ENCODE data around the gene GMIP.

The GMIP gene

DNA sequence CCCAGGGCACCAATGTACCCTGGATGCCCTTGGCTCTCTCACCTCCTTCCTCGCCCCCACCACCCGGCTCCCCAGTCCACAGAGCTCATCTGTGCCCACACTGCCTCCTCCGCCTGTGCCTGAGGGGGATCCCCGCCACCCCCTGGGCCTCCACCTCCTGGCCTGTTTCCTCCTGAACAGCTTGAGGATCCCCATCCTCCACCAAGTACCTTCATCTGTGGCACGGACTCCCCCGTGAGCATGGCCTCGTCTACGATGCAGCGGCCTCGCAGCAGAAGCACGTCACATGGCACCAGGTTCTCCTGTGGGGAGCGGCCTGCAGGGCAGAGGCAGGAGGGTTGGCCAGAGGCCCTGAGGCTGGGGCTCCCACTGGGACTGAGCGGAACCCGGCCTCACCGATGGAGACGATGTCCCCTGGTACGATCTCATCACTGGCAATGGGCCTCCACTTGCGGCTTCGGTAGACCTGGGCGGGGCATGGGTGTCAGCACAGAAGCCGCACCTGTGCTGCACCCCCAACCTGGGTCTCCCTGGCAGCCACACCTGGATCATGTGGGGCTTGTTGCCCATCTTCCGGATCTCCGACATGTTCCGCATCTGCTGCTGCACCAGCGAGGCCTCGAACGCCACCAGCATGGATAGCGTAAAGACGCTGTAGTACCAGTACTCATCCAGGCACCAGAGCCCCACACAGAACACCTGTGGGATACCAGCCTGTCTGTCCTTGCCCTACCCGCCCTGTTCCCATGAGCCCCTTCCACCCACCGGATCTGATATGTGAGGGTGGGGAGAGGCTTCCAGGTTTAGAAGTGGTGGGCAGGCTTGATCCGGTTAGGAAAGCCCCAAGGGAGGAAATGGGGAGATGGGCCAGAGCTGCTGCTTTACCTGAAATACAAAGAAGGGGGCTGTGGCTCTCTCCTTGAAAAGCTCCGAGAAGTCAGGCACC lies 13.3 kb upstream of the GMIP start:
- FAIRE-seq = no peak

DNA sequence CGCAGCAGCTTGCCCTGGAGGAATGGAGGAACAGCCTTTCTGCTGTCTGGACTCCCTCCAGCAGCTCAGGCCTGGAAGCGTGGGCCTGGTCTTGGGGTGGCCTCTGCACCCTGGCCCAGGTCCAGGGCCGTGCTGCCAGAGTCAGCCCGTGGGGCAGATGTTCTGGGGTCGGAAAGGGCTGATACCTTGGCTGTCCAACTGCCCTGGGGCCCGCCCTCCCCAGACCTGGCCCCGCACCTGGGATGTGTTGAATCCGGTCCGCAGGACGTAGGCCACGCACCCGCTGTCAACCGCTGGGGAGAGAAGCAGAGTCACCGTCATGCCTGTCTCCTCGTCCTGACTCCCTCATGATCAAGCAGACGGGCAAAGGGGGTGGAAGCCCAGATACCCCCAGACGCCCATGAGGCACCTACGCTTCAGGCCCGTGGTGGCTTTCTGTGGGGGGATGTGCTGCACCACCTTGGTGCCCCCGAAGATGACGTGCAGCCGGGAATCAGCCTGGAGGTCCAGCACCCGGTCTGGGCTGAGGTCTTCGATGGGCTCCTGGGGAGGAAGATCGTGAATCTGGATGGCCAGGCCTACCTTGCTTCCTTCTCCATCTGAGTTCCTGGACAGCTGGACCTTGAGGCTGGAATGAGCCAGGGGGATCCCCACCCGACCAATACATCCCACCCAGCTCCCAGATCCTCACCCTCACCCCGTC lies 12.3 kb upstream of the GMIP start:
- FAIRE-seq = no peak

DNA sequence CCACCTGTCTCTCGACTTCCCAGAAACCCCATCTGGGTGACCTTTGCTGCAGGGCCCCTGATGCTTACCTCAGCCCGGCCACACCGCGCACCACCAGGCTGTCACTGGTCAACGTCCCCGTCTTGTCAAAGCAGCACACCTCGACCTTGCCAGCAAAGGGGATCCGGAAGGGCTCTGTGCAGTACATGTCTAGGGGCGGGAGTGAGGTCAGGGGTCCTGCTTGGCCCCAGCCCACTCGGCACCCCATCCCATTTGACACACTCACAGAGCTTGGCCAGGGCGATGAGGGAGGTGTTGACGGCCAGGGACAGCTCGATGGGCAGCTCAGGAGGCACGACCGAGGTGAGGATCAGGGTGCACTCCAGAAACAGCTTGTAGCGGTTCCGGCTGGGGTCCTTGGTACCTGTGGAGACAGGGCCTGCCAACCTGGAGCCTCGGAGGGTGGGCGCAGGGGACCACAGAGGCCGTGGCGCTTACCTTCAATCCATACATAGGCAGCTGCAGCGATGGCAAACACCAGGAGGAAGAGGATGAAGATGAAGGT lies 11.7 kb upstream of the GMIP start:
- no peak for FAIRE-seq

DNA sequence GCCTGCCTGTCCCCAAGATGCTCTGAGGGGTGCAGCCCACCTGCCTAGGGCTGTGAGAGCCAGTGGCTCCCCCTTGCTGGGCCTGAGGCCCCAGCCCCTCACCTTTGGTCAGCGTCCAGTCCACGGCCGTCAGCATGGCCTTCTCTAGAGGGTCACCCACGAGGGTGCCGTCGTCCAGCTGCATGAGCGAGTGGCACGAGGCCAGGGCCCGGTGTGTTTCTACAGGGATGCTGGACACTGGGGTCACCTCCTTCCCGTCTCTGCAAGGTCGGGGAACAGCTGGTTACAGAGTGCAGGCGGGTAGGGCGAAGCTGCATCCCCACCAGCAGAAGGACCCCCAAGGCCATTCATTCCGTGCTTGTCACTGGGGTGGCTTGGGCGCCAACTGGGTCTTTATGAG lies 11.0 kb upstream of the GMIP start:
- FAIRE-seq = no peak

DNA sequence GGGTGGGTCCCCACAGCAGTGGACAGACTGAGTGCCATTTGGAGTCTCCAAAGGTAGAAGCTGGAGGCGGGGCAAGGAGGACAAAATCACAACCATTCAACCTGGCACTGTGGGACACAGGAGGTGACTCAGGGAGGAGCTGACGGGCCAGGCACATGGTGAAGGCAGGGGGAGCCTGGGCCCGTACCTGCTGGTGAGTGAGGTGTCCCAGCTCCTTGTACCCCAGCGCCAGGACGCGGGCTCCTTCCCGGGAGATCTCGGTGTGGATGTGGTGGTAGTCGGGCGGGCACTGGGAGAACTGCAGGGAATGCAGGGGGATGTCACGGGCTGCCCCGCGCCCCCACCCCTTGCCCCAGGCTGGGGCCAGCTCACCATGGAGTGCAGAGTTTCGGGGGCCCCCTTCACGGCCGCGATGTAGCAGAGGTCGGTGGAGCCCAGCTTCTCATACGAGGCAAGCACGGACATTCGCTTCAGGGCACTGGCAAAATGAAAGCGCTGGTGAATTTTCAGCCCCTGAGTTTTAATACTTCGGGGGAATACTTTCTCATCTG lies 10.2 kb upstream of the GMIP start:
- no peak for FAIRE-seq

DNA sequence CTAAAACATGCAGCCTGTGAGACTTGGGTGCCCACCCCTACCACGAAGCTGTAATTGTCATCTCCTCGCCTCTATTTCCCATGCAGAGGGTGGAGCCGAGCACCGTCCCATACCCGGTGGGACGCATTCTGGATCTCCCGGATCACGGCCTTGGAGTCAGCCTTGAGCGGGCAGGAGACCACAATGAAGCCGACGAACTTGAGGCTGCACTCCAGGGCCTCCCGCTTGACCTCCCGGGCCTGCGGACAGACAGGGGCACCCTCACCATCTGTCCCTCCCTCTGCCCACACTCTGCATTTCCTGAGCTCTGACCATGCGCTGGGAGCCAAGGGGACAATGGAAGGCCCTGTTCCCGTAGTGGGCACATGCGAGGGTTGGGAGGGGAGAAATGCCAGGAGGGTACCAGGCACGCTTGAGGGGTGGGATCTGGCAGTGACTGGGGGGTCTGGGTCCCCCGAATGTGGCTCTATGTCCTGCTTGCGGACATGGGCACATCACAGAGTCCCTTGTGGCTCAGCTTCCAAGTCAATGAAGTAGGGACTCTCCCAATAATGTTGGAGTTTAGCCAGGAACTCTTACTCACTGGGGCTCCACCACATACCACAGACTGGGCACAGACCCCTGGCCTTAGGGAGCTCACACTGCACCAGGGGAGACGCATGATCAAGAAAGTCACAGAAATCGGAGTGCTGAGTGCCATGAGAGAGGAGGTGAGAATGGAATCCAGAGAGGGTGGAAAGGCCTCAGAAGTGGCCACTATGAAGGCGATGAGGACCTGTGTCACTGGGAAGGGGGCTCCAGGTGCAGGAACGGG lies 9.2 kb upstream of the GMIP start:
- no peak for FAIRE-seq

DNA sequence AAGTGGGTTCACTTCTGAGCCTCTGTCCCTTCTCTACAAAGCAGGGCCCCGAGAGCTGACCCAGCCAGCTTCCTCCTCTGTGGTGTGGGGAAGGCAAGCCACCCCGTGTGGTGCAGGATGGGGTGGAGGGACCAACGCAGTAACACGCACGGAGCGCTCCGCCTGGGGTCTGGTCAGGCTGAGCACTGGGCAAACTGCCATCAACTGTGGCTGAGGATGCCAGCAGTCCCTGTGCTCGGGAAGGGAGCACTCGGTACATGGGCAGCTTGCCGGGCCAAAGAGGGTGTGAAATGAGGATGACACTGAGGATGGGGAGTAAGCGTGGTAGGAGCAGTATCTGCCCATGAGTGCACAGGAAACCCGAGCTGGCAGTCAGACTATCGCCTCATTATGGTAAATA lies 7.6 kb upstream of the GMIP start:
- FAIRE-seq = no peak

DNA sequence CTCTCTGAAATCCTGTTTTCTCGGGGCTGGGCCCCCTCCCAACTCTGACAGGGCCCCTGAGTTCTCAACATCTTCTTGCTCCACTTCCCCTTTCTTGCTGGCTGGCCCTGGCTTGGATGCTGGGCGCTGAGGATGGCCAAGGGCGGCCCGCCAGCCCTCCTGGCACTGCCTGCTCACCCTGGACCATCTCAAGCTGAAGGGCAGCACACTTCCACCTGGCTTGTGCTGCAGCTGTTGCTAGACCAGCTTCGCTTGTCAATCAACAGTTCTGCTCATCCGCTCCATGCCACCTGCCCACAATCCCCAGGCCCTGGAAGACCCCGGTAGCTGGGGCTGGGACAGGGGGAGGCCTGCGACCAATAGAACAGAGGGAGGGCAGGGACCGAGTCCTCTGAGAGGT lies 6.9 kb upstream of the GMIP start:
- no peak for FAIRE-seq

DNA sequence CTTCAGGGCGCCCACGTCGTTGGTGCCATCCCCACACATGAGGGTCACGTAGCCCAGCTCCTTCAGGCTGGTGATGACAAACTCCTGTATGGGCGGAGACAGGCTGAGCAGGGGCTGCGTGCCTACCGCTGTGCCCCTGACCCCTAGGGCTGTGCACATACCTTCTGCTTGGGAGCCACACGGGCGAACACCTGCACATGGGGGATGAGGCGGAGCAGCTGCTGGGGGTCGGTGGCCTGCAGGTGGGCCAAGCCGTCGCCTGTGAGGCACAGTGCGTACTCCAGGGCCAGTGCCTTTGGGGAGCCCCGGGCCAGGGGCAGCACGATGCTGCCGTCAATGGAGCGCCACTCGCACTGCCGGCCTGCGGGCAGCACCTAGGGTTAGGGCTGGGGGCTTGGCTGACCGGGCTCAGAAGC lies 6.1 kb upstream of the GMIP start:
- FAIRE-seq = no peak

DNA sequence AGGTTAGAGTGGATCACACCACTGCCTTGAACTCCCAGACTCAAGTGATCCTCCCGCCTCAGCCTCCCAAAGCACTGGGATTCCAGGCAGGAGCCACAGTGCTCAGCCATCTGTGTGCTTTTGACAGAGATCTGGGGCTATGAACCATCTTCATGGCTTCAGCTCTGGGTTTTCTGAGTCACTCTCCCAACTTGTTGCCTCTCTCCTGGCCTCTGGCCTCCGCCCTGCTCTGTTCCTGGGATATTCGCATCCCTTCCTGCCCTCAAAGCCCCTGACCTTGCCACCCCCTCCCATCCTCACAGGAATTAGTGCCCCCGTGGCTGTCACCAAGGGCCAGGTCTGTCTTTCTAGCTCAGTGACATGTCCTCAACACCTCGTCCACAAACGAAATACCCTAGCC lies 5.7 kb upstream of the GMIP start:
- no peak for FAIRE-seq

DNA sequence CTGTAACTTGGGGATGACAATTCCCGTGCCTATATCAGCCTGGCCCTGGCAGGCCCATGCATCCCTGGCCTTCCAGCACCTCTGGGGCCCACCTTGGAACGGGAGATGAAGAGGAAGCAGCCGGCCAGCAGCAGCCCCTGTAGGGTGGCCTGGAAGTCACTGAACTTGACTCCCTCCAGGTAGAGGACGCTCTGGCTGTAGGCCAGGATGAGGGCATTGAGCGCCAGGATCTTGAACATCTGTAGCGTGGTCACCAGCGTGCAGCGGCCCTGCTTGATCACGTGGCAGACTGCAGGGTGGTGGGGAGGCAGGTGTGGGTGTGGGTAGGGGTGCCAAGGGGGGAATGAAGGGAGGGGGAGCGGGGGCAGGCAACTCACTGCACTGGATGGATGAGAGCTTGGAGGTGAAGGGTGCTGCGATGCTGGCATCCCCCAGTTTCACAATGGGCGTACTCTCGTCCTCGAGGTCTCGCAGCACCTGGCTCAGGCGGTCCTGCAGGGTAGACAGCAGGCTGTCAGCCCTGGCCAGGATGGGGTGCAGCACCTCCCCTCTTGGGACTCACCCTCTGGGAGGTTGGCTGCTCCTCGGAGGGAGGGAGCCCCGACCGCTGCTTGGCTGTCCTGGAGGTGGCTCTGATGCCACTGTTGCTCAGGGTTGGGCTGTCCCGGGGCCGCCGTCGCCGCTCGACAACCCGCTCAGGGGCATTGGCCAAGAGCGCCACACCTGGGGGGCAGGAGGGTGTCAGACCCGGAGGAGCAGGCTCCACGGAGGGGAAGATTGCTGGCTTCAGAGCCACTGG lies 3.8 kb upstream of the GMIP start:
- FAIRE-seq = no peak

DNA sequence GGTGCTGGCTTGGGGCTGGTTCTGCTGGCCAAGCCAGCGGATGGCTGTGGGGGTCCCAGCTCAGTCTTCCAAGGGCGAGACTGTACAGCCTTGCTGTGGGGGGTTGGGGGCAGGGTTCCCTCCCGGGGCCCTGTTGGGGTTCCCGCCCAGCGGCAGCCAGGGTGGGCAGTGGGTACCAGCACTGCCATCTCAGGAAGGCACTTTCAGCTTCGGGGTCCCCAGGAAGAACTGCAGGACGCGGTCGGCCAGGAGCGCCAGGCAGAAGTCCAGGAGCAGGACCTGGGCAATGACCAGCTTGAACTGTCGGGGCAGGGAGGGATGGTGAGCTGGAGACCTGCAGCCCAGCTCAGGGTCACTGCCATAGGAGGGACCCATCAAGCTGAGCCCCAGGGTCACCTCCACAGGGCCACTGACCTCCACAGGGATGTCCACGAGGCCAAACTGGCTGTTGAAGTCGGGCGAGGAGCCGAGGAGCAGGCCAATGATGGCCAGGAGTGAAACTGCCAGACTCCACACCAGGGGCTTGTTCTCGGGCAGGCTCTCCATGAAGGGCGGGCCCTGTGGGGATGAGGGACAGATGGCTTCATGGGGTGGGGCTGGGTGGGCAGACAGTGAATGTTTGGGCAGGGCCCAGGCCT lies 1.9 kb upstream of the GMIP start:
- FAIRE-seq = no peak

DNA sequence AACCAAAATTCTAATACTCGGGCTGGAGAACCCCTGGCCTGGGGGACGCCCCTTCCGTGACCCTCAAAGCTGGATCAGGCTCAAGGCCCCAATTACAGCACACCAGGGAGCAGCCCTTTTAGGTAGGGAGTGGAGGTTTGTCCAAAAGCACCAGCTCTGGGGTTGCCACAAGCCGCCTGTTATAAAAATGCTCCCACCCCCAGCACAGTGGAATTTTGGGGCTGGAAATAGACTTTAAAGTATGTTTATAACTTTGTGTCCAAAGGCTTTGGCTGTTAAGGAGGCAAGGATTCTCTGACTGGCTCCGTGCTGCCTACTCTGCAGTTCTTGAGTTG lies 564 bp upstream of the GMIP start:
- no peak for FAIRE-seq

DNA sequence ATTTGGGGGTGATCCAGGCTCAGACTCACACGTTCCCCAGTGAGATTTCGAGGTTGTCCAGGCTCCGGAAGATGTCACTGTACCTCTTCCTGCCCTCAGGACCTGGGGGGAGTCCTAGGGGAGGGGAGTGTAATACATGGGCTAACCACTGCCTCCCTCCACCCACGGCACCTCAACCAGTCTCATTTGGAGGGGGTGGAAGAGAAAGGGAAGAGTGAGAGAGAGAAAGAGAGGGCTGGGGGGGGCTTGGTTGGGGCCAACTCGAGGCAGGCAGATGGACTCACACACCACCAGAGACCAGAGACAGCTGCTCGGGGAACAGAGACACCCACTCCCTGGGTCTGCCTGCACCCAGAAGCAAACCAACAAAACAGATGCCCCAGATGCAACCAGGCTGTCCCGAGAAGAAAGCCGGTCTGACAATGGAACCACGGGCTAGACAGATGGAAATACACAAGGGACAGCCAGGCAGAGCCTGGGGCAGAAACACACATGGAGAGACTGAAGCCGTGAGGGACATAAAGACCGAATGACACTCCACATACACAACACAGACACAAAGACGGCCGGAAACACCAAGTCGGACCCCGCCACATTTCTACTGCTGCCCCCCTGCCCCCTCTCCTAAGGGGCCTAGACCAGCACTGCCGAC lies 825 bp downstream of the GMIP start:
- no peak for FAIRE-seq

DNA sequence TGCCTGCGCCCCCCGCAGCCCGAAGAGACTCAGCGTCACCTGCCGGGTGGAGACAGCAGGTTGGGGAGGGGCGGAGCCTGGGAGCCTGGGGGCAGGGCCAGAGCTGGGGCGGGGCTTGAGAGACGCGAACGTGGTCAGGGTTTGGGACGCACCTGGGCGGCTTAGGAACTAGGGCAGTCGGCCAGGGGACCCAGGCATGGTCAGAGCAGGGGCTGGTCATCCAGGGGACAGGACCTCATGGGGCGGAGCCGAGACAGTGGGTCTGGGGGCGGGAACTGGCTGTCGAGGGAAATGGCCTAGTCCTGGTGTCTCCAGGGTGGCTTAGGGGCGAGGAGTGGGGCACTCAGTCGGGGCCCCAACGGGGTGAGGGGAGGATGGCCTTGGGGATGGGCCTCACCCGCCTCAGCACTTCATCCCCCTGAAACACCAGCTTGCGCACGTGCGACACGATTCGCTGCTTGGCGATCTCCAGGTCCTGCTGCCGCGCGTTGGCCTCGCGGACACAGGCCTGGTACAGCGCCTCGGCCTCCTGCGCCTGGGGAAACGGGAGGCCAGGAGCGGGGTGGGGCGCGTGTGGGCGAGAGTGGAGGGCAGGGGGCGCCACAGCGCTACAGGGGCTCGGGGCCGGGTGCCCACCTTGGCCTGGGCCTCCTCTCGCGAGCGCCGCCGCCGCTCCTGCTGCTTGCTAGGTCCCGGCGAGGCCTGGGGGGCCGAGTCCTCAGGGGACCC lies 5.8 kb downstream of the GMIP start:
- FAIRE-seq = no peak

DNA sequence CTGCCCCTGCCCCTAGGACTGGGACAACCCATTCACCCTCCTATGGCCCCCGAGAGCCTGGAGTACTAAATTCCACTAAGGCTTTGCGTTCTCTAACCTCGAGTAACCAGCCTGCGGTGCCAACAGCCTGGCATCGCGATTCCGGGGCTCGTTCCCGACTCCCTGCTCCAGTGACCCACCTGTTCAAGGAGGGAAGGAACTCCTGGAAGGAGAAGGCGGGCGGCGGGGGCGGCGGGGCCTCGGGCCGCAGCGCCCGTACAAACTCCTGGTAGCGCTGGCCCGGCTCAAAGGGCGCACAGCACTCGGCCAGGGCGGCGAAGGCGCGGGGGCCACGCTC lies 6.3 kb downstream of the GMIP start:
- FAIRE-seq = no peak

DNA sequence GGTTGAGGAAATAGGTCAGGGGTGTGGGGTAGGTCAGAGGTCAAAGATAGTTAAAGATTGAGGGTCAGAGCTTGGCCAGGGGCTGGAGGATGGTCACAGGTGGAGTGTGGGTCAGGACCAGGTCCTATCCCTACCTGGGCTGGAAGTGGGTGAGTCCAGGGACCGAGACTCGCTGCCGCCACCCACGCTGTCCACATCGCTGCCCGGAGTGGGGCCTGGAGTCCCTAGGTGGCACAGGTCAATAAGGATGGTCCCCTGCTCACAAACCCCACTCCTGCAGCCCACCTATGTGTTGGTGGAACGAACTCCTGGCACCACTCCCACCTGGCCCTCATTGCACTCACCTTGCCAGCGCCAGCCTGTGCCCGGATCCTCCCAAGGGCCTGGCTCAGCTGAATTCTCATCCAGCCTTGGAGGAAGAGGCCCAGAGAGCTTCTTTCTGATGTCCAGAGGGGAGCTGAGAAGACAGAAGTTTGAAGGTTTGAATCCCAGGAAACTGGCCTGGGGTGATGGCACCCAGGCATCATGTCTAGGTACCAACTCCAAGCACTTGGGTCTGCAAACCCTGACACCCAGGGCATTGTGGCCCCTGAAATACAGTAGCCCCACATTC lies 6.8 kb downstream of the GMIP start:
- FAIRE-seq = no peak

DNA sequence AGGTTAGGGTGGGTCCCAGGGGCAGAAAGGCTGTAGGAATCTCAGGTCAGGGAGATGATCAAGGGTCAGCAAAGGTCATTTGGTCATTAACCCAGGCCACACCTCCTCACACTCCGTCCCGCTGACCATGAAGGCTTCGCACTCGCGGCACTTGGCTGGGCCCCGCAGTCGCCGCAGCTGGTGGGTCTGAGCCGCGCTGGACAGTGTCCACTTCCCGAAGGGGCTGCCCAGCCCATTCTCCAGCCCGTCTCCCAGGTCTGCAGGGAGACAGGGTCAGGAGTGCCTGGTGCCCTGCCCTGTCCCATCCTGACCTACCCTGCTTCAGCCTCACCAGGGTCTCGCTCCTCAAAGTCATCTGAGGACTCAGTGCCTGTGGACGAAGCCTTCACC lies 8.1 kb downstream of the GMIP start:
- no peak for FAIRE-seq

DNA sequence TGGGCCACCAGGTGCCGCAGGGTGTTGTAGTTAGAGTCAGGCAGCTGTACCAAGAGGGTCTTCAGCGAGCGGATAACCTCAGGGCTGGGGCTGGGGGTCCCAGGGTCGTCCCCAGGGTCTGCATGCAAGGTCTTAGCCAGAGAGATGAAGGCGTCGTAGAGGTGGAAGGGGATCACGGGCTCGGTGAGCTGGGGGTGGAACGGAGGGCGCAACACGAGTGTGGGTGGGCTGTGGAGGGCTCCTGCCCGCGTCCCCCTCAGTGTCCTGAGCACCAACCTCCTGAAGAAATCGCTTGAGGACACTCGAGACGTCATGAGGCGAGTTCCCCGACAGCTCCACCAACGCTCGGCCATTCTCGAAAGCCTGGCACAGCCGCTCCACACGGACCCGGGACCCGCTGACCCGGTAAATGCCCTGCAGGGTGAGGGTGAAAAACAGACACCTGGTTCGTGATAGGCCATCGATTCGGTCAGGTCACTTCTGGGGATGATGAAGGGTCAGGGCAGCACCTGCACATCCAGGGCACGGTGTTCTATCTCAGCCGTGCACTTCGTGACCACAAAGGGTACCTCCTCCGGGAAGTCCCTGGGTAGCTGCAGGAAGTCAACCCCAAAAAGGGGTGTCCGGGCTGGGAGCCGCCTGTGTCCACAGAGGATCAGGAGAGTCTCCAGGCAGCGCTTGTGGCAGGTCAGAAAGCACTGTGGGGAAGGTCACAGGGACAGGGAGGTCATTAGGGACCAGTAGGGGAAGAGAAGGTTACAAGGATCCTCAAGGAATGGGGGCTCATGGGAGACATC lies 8.7 kb downstream of the GMIP start:
- no peak for FAIRE-seq

All from G401.6 (cell line).